Stimulated activated CD8-positive, alpha-beta memory T cell treated with anti-CD3 and anti-CD28 coated beads, Interleukin-4, amount 100 ng/mL, for 1 hour (primary cell): ENCODE results near the gene MCF2L.

Experiments used
- DNase-seq, 2 donors: peaks; one replicate each; pipeline ENCODE4 v3.0.0-alpha.2; 2020; ENCODE audit warnings: low read depth in 2 of 2, low spot score in 1 of 2

Gene MCF2L

GRCh38 chr13:112943309-112944125 is 25.5 kb upstream of the MCF2L start:
- no peak for DNase-seq

GRCh38 chr13:112947796-112948195 is 21.2 kb upstream of the MCF2L start:
- no peak for DNase-seq

- DNase-seq, result no peak
Measured at GRCh38 chr13:112951674-112952371, 17.2 kb upstream of the MCF2L start.

- DNase-seq, result no peak
Measured at GRCh38 chr13:112952759-112953551, 16.1 kb upstream of the MCF2L start.

GRCh38 chr13:112953591-112954487 is 15.2 kb upstream of the MCF2L start:
- no peak for DNase-seq

GRCh38 chr13:112954488-112955270 is 14.3 kb upstream of the MCF2L start:
- DNase-seq, result no peak

GRCh38 chr13:112955271-112955937 is 13.6 kb upstream of the MCF2L start:
- no peak for DNase-seq

GRCh38 chr13:112955956-112956355 is 13.1 kb upstream of the MCF2L start:
- no peak for DNase-seq

- no peak for DNase-seq
Measured at GRCh38 chr13:112956571-112957294, 12.3 kb upstream of the MCF2L start.

GRCh38 chr13:112957295-112957677 is 11.7 kb upstream of the MCF2L start:
- no peak for DNase-seq

GRCh38 chr13:112958127-112958989 is 10.7 kb upstream of the MCF2L start:
- no peak for DNase-seq

- DNase-seq, result no peak
Measured at GRCh38 chr13:112959206-112959605, 9.8 kb upstream of the MCF2L start.

- DNase-seq, result no peak
Measured at GRCh38 chr13:112959701-112960542, 9.1 kb upstream of the MCF2L start.

GRCh38 chr13:112960706-112961105 is 8.3 kb upstream of the MCF2L start:
- no peak for DNase-seq

GRCh38 chr13:112961457-112962369 is 7.3 kb upstream of the MCF2L start:
- DNase-seq, result no peak

GRCh38 chr13:112962396-112962795 is 6.6 kb upstream of the MCF2L start:
- no peak for DNase-seq
